HG03108 (cell line): ENCODE results near the gene PLXNA2.

ENCODE experiments used
- ATAC-seq: cut with Tn5 transposase; IDR thresholded peaks from one replicate; pipeline ENCODE4 v1.9.1; 2021; ENCODE audit warnings: moderate library complexity; ENCODE audit not compliant: unreplicated experiment

The PLXNA2 gene

GRCh38 chr1:208265122-208265469 lies 20.9 kb upstream of the PLXNA2 start:
- ATAC-seq: no peak

- ATAC-seq: no peak
Observed at GRCh38 chr1:208264469-208265121, 20.4 kb upstream of the PLXNA2 start.

- no peak for ATAC-seq
Observed at GRCh38 chr1:208261874-208262273, 17.7 kb upstream of the PLXNA2 start.

DNA sequence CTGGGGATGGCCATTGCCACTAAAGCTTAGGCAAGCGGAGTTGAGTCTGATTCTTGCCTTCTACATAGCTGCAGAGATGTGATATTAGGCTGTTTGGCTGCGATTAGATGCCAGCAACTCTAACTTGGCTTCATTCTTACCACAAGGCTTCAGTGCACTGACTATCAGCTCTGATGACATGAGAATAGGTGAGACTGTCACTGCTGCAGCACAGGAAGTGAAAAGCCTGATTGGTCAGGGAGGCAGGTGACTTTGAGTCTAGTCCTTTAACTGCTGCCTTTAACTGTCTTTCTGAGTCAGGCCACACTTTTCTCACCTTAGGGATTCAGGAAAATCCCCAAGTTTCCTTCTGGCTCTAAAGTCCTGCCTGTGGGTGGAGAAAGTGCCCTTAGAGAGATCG lies 14.1 kb upstream of the PLXNA2 start:
- no peak for ATAC-seq

- no peak for ATAC-seq
Observed at GRCh38 chr1:208257351-208257750, 13.2 kb upstream of the PLXNA2 start.

- ATAC-seq: no peak
Observed at GRCh38 chr1:208256556-208256955, 12.4 kb upstream of the PLXNA2 start.

DNA sequence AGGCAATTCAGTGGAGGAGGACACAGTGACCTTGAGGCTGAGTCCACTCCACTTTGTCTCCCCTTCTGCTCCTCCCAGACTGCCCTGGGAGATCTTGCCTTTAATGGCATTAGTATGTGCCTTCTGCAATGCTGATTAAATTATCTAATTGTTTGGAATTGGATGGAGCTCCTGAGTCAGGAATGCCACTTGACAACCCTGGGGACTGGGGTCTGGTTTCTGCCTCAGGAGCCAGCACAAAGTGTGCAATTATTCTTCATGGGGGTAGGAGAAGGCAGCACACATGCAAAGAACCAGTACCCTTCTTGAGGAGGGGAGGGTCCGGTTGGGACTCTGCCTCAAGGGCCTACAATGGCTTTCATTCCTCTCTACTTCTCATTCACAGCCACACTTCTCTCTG lies 11.9 kb upstream of the PLXNA2 start:
- ATAC-seq: no peak

DNA sequence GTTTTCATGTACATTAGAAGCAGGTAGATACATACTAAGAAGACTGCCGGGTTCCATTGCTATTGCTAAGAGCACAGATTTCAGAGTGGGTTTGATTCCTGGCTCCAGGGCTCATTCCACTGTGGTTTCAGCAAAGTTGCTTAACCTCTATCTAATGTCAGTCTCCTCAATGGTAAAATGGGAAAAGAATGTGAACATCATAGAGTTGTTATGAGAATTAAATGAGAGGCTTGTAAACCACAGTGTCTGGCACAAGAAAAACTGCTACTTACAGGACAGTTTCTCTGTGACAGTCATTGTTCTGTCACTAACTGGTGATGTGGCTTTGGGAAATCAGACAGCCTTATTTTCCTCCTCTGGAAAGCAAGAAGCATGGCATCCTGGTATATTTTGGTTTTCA lies 10.7 kb upstream of the PLXNA2 start:
- ATAC-seq: no peak

DNA sequence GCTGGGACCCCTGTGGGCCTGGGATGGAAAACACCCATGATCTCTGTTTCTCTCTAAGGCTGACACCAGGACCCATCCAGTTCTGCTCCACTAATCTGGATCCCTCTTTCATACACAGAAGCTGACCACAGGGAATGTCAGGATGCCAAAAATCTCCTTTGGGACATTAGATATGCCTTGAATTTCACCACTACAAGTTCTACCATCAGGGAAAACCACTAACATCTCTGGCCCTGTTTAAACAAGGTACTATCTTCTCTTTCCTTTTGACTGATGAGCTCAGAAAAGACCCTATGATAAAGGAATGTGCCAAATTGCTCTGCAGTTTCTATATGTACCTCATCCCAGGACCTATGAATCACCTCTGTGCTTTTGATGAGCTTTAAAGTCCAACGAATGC lies 10.2 kb upstream of the PLXNA2 start:
- ATAC-seq: no peak

- ATAC-seq: no peak
Observed at GRCh38 chr1:208252836-208253576, 8.8 kb upstream of the PLXNA2 start.

DNA sequence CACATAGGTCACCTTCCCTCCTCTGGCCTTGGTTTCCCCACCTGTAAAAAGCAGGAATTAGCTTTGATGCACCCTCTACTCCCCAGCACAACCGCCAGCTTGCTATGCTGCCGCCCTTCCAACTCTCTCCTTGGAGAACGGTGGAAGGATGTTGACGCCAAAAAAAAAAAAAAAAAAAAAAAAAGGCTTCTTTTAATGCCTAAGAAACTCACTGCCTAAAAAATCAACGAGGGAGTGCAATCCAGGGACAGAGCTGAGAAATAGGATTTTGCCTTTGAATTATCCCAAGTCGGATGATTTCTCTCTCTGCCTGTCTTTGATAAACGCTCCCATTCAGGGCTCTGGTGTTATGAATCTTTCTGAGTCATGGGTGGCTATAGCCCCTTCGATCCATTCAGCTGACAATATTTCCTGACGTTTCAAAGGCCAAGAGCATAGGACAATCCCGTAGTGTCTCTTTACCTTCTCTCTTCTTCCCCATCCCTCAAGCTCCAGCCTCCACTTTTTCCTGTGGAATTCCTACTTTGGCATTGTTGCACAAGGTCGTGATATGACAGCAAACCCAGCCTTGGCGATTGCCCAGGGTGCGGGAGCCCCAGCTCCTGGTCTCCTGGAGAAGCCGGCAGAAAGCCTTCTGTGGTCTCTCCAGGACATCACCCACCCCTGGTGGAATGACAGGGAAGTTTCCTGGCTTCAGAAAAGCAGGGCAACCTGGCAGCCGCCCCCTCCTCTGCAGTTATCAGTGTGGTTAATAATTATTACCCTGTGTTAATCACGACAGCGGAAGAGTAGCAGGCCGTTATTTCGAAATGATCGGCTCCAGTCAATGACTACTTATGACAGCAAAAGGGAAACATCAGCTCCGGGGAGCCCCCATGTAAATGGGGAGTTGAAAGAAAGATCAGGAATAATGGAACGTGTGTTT lies 8.0 kb upstream of the PLXNA2 start:
- ATAC-seq: no peak

GRCh38 chr1:208251015-208251414 lies 6.8 kb upstream of the PLXNA2 start:
- ATAC-seq: no peak

GRCh38 chr1:208250613-208251012 lies 6.4 kb upstream of the PLXNA2 start:
- no peak for ATAC-seq

DNA sequence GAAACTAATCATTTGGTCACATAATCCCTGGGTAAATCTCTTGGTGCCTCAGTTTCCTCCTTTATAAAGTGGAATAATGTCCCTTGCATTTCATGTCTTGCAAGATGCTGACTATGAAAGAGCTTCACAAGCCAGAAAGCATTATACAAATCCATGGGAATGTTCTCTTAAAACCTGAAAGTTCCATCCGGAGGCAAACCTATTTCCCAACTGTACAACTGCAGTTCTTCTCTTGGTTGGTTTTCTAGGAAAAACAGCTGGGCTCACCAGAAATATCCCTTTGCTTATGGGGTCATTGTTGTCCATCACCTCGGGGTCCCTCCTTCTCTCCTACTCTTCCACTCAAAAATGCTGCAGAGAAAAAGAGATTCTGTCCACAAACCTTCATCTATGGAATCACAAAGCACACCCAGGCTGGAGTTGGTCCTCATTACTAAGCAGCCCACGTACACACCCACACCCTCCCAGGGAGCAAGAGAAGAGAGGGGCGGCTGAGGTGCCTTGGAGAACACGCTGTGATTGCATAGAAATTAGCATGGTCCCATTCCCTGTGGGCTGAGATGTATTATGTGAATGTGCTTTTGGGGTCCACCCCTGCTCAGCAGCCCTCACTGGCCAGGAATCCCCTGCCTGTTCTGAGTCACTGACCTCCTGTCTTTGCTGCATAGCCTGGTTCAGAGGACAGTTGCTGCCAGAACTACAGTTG lies 5.0 kb upstream of the PLXNA2 start:
- ATAC-seq: no peak

DNA sequence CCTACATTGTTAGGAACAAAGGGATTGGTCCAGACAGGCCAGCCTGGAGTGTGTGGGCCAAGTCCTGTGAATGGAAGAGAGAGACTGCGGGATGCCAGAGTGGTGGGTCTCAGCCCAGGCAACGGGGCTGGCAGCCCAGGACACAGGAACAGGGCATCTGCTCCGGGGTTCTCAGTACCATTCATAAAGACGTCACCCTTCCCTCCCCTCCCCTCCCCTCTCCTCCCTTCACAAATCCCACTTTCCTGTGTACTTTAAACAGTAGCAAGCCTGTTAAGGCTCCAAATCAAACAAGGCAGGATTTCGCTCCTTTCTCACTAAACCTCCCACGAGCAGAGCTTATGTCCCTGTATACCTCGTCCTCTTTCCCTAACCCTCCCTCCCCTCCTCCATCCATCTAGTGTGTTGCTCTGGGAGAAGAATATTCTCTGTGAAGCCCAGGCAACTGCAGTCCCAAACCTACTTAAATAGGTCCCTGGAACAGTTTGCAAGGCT lies 4.2 kb upstream of the PLXNA2 start:
- no peak for ATAC-seq

GRCh38 chr1:208247696-208248095 lies 3.5 kb upstream of the PLXNA2 start:
- ATAC-seq: no peak

- ATAC-seq: peak; percentile 43
Observed at GRCh38 chr1:208245185-208245705, 1.1 kb upstream of the PLXNA2 start.

- no peak for ATAC-seq
Observed at GRCh38 chr1:208243527-208243966, 637 bp downstream of the PLXNA2 start.

DNA sequence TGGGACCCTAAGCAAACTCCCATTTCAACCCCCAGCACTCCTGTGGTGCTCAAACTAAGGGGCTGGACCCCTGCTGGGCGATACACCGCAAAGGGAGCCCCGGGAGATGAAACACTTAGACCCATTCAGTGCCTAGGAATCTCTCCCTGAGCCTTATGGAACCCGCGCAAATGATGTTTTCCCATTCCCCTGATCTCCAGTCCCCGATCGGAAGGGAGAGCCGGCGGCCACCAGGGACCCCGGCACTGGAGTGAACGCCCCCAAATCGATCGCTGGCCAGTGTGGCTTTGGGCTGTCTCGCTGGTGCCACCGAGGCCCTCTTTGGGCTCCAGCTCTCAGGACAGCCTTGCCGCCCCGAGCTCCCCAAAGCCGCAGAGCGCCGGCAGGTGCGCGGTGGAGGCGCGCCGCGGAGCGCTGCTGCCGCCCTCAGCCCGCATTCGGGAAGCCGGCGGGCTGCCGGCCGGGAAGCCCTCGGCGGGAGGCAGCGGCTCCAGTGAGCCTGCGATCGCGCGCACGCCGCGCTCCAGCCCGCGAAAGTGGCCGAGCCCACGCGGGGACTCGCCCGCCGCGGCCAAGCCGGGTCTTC lies 1.1 kb downstream of the PLXNA2 start:
- ATAC-seq: no peak

GRCh38 chr1:208242146-208242545 lies 2.0 kb downstream of the PLXNA2 start:
- ATAC-seq: no peak
